Activated CD8-positive, alpha-beta memory T cell treated with anti-CD3 and anti-CD28 coated beads, Interleukin-2, amount 50 U/mL, for 24 hours (primary cell): ENCODE results near the gene FABP3.

Source experiments
- DNase-seq: peaks from one replicate; pipeline ENCODE4 v3.0.0-alpha.2; 2020; ENCODE audit errors: extremely low read depth

The FABP3 gene

DNA sequence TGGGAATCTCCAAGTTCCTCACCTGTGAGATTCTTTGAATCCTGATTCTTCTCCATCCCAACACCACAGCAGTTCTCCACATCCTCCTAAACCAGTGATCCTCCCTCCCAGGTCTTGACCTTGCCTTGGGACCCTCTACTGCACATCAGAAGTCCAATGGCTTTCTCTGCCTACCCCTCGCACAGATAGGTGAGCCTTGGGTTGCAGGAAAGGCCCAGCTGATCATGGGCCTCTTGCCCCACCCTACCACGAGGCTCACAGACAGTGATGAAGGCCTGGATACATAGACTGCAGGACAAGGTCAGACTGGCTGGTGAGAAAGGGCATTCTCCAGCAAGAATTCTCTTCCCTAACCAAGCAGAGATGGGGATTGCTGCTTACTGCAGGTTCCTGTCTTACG, 825 bp downstream of the FABP3 start:
- no peak for DNase-seq

DNA sequence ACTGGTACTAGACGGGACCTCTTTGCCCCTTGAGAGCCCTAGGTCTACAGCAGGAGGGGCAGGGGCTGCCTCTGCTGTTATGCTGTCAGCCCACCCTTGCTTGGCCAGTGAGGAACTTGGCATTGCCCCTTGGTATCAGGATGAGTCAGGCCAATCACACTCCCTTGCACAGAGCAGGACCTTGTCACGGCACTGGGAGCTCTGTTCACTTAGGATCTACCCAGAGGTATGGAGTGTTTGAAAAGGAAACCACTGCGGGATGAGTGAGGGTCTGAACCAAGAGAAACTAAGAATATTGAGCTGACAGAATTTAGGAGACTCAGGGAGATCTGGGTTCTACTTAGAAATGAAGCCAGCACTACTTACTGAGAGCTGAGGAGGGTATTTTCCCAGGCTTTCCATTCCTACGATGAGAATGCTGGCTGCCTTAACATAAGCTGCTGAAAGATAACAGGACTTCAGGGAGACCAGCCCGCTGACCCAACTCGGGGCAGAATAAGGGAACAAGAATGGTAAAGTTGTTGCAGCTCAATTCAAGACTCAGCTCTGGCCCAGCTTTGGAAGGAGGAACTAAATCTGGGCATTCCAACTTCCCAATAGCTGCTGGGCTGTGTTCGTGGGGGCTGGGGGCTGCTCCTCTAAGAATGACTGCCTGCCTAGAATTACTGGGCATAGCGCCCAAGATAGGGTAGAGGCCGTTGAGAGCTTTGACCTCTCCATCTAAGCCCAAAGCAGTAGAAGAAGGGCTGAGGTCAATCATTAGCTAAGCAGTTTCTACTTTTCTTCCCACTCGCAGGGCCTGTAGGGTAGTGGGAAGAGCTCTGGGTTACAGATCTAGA, 1.5 kb downstream of the FABP3 start:
- no peak for DNase-seq

DNA sequence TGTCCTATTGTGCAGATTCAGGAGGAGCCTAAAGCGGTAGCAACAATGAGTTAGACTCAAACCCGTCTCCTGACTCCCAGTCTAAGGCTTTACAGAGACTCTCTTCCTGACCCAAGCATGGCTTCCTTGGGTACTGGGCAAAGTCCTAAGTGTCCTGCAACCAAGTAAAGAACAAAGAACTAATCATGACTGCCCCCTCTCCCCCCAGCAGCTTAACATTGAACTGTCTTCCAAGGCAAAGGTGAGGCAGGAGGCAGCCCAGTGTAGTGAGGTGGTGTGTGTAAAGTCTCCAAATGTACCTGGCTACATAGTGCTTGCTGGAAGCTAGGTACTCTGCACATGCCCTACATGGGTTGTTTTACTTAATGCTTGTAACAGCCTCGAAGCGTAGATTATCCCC, 2.3 kb downstream of the FABP3 start:
- DNase-seq, result no peak

GRCh38 chr1:31370021-31370420, 2.9 kb downstream of the FABP3 start:
- DNase-seq, result no peak

DNA sequence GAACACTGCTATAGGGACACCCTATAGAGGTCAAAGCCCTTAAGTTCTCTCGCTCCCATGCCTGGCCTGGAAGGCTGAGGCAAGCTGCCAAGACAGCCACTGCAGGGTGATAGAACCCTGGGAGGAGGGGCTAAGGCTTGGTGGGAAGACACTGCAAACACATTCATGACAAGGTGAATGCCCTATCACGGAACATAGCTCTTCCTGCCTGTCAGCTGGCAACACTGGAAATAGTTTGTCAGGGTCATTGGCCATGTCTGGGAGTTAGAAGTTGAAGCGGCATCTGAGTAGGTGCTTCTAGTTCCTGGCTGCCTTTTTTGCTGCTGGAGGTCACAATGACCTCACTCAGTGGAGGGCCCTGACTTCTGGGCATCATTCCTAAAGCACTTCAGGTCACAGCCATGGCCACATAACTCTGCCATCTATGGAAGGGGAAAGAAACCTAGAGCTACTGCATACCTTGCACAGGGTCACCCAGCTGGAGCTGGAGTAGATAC, 4.2 kb downstream of the FABP3 start:
- DNase-seq, result no peak

DNA sequence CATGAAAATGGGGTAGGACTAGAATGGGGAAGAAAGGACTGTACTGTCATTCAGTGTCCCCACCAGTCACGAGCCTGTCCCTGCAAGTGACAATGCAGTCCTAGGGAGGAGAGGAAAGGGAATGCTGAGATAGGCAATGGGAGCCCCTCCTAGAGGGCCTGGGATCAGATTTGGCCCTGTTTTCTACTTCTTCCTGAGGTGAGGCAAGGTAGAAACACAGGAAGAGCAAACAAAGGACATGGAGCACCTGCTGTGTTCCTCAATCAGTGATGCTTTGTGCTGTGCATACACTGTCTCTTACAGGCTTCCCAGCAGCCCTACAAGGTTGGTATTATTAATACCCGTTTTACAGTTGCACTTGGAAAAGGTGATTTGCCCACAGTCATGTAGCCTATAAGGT, 6.1 kb downstream of the FABP3 start:
- no peak for DNase-seq

GRCh38 chr1:31364561-31365250, 8.2 kb downstream of the FABP3 start:
- DNase-seq, result no peak

DNA sequence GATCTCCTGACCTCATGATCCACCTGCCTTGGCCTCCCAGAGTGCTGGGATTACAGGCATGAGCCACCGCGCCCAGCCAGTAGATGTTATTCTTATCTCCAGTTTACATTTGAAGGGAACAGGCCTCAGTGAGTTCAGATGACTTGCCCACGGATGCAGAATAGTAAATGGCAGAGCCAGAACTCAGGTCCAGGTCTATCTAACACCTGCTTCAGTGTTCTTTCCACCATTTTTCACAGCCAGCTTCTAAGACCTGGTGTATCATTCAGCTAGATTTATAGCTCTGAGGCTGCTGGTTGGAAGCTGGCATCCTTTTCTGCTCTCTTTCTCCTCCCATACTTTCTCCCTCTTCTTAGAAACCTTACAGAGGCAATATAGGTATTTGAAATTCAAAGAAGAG, 10.8 kb downstream of the FABP3 start:
- DNase-seq, result no peak

DNA sequence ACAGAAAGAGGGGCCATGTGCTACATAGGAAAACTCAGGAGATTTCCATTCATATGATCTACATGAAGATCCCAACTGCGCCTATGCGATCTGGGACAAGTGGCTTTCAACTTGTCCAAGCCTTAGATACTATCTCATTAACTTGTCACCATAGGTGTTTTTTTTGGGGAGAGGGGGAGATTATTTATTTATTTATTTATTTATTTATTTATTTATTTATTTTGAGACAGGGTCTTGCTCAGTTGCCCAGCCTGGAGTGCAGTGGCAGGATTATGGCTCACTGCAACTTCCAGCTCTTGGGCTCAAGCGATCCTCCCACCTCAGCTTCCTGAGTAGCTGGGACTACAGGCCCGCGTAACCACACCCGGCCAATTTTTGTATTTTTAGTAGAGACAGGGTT, 11.3 kb downstream of the FABP3 start:
- DNase-seq, result no peak

DNA sequence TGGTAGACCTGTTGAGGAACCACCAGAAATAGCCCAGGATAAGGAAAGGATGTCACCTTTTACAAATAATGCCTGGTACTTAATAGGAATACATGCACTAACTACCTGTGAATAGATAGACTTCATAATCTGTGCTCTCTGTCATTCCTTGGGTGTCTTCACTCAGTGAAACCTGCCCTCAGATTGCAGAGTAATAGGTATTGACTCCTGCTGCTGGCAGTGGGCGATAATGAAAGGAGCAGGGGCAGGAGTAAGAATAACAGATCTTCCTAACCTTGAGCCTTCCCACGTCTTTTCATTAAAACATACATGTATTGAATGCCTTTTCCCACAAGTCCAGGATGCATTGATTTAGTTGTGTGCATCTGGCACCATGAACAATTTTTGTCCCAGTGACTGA, 16.4 kb downstream of the FABP3 start:
- DNase-seq, result no peak

- no peak for DNase-seq
Observed at GRCh38 chr1:31354283-31354682, 18.6 kb downstream of the FABP3 start.

GRCh38 chr1:31348449-31348848, 24.4 kb downstream of the FABP3 start:
- no peak for DNase-seq

DNA sequence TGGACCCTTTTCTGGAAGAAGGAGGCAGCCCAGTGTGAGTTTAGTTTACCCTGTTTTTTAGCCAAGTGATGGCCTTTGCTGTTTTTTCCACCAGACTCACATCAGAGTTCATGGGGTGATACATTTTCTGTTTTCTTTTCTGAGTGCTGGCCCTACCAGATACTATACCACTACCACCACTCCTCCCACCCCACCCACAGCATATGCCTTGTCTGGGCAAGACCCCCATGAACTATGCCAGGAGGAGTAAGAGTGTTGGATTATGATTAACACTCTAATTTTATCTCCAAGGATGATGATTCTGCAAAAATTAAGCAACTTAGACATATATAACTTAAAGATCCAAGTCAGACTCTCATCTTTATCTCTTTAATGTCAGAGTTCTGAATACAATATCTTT, 26.1 kb downstream of the FABP3 start:
- no peak for DNase-seq

DNA sequence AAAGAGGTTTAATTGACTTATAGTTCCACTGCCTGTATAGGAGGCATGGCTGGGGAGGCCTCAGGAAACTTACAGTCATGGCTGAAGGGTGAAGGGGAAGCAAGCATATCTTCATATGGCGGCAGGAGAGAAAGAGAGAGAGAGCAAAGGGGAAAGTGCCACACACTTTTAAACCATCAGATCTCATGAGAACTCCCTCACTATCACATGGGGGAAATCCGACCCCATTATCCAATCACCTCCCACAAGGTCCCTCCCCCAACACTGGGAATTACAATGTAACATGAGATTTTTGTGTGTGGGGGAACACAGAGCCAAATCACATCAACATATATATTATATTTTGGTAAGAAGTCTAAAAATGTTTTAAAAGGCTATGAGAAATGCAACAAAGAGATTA, 27.2 kb downstream of the FABP3 start:
- no peak for DNase-seq

DNA sequence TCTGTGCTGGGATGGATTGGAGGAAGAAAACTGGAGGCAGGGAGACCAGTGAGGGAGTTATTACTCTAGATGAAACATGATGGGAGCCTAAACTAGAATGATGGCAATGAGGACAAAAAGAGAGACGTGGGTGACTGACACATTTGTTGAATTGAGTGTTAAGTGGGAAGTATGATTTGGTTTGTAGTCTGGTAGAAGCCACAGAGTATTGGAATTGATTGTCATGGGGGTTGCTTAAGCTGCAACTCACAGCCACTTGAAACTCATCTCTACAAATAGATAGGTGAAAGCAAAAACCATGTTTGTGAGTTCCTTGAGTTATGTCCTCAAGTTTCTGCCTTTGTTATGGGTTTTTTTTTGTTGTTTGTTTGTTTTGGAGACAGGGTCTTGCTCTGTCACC, 28.4 kb downstream of the FABP3 start:
- no peak for DNase-seq

GRCh38 chr1:31336687-31337467, 36.0 kb downstream of the FABP3 start:
- DNase-seq, result no peak

DNA sequence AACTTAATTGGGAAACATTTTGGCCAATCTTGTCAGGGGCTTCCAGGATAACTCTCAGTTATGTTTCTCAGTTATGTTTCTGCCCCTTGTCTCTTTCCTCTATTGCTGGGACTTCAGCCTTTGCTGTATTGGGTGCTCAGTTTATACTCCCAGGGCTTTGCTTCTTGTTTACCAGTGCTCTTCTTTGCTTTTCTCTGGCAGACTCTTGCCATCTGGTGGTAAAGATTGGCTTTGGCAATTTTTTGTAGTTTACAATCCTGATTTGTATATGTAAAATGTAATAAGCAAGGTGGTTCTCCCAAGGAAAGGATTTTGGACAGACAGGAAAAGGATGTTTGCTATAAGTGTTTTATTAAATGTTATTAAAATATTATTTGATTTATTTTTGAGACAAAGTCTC, 37.9 kb downstream of the FABP3 start:
- no peak for DNase-seq

GRCh38 chr1:31327381-31327780, 45.5 kb downstream of the FABP3 start:
- no peak for DNase-seq

DNA sequence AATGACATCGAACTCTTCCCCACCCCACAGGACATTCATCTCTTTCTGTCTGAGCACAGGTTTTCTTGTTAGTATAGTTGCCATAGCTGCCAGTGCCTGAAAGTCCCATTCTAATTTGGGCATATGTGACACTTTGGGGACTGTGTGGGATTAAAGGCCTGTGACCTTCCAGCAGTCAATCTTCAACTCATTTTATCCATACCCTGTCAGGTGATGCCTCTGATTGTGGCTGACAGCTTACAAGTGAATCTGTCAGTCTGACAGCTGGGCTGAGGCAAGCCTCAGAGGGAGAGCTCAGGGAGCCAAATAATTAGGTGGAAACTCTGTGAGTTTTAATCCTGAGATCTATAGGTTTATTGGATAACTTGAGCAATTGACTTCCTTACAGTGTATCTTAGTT, 46.4 kb downstream of the FABP3 start:
- DNase-seq, result no peak

GRCh38 chr1:31324992-31325391, 47.9 kb downstream of the FABP3 start:
- no peak for DNase-seq

DNA sequence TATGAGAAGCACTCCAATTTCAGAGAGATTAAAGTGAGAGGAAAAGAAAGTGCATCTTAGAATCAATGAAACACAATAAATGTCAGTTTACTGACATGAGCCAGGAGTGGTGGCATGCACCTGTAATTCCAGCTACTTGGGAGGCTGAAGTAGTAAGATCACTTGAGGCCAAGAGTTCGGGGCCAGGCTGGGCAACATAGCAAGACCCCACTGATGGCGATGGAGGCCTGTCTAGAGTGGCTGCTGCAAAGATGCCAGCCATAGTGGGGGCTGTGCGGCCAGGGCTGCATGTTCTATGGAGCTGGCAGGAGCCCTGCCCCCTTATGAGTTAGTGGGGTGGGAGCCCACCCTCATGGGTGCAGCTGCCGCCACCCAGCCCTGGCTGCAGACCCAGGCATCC, 48.8 kb downstream of the FABP3 start:
- no peak for DNase-seq

DNA sequence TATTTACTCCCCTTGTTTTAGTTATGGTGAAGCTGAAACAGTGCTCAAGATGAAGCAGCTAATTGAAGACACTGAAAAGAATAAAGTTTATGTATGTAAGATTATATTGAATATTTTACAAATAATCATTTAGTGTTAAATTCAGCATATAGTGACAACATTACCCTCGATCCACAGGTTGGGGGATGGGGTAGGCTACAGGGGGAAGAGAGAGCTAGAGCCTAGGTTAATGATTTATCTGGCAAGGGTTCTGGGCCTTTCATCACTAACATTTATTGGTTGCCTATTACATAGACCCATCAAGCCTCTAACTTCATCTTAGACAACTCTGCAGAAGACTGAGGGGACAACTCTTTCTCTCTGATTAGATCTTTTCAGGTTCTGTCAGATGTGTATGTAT, 54.7 kb downstream of the FABP3 start:
- DNase-seq, result no peak

DNA sequence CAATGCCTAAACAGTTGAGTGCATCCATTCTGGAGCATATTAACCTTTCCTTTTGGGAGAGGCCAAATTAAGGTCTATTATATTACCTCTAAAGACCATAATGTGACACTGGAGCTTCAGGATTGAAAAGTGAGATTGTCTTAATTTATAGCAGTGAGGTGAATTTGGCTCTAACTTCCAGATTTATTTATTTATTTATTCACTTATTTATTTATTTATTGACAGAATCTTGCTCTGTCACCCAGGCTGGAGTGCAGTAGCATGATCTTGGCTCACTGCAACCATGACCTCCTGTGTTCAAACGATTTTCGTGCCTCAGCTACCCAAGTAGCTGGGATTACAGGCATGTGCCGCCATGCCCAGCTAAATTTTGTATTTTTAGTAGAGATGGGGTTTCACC, 57.0 kb downstream of the FABP3 start:
- no peak for DNase-seq
